Body of pancreas (tissue), 4 donors: ENCODE measurements around the gene MUSTN1. TPM values are rescaled to one million over a fixed set of nuclear protein-coding genes. Genes with fewer than 3 reads are reported as not detected.

Source experiments
- ATAC-seq: fragments of 150-250 bp; one replicate; pipeline ENCODE4 v1.9.1; 2016
- DNase-seq, 4 donors: peaks; one replicate each; pipeline ENCODE4 v3.0.0-alpha.2; 2019
- H3K27ac ChIP-seq, 4 donors: fragments of 200-600 bp; sonication (generic); 1 replicate in 3 of 4; 2 replicates in 1 of 4; pipeline versions ENCODE4 v1.5.1 to v1.6.1; 2016 to 2019; ENCODE audit warnings: mild to moderate bottlenecking in 1 of 4, mixed read lengths in 1 of 4, moderate library complexity in 1 of 4
- H3K27me3 ChIP-seq, 2 donors: fragments of 200-600 bp; sonication (generic); one replicate each; pipeline ENCODE4 v1.6.0; 2016; ENCODE audit warnings: mild to moderate bottlenecking in 1 of 2
- H3K36me3 ChIP-seq, 2 donors: fragments of 200-600 bp; sonication (generic); replicated peaks in 1 of 2; 2 replicates each; pipeline ENCODE4 v1.5.1; 2016; ENCODE audit warnings: low read depth in 2 of 2; ENCODE audit not compliant: insufficient read depth in 1 of 2
- H3K4me1 ChIP-seq: fragments of 200-600 bp; sonication (generic); one replicate; pipeline ENCODE4 v1.6.0; 2016
- H3K4me3 ChIP-seq, 2 donors: fragments of 200-600 bp; sonication (generic); 1 replicate in 1 of 2; 2 replicates in 1 of 2; pipeline ENCODE4 v1.5.1; 2016 to 2019
- H3K9me3 ChIP-seq, 3 donors: fragments of 200-600 bp; sonication (generic); 1 replicate in 2 of 3; 2 replicates in 1 of 3; pipeline ENCODE4 v1.5.1; 2016
- CTCF ChIP-seq, 7 experiments: fragments of 450-650 bp in 4 of 7; fragments of 200-600 bp in 3 of 7; sonication (generic) in 3 of 7; IDR thresholded peaks; one replicate each; pipeline ENCODE4 v1.5.1; 2016 to 2019; ENCODE audit warnings: antibody characterized with exemption in 7 of 7
- POLR2A ChIP-seq, 3 donors: fragments of 450-650 bp; IDR thresholded peaks; one replicate each; pipeline ENCODE4 v1.6.1; 2016; ENCODE audit warnings: antibody characterized with exemption in 3 of 3, mild to moderate bottlenecking in 2 of 3
- WGBS, 2 donors: methylation state at CpG; one replicate each; pipeline ENCODE4 v1.1.5; 2017; 5-methylcytosine and 5-hydroxymethylcytosine counted together
- intact Hi-C: fragments of 100-400 bp; cut with DNase I; formaldehyde crosslinking; loops from one replicate; pipeline ENCODE4 v1.15.1; 2023
- total RNA-seq, 2 donors: library from RNA; depleted of rRNA; stranded (reverse); fragments of >200 nt; gene quantifications; one replicate each; pipeline ENCODE4 v1.1.0, GENCODE V29; 2016

The MUSTN1 gene
- total RNA-seq, 2 donors from 2014 or later, result 3.9 TPM; not detected in 1

- intact Hi-C loops, result no loop called here
- peaks cover 0 to 5% of the 10 kb centered on the region in 2 donors for H3K36me3 ChIP-seq
Observed at GRCh38 chr3:52848617-52849016, 13.8 kb upstream of the MUSTN1 start.

GRCh38 chr3:52847726-52848125 is 12.9 kb upstream of the MUSTN1 start:
- ATAC-seq (no peak), DNase-seq (no peak)
- Histone ChIP-seq H3K9me3 (no peaks in the 10 kb centered on the region), H3K4me1 (peaks cover 12% of the 10 kb centered on the region), H3K27ac (no peak overlapping the region), H3K27me3 (no peaks in the 10 kb centered on the region), H3K36me3 (peaks cover 0 to 5% of the 10 kb centered on the region in 2 donors), H3K4me3 (no peak overlapping the region)
- WGBS, 2 donors, result 86 to 94% methylated on average over 7 of the region's 7 CpGs
- TF ChIP-seq CTCF (IDR thresholded peaks at IDR 0.05), result no peak
- TF ChIP-seq POLR2A (IDR thresholded peaks at IDR 0.05), result no peak
- intact Hi-C loops, result no loop called here

More at GRCh38 chr3:52848617-52849016, 13.8 kb upstream of the MUSTN1 start:
- no peak for TF ChIP-seq POLR2A (IDR thresholded peaks at IDR 0.05)
- no peak for TF ChIP-seq CTCF (IDR thresholded peaks at IDR 0.05)
- WGBS, 2 donors, result 74 to 76% methylated on average over 7 of the region's 7 CpGs
- H3K27ac ChIP-seq, result no peak overlapping the region
- H3K27me3 ChIP-seq, result no peaks in the 10 kb centered on the region
- no peak for ATAC-seq
- H3K4me1 ChIP-seq, result peaks cover 12% of the 10 kb centered on the region
- no peaks in the 10 kb centered on the region for H3K9me3 ChIP-seq
- H3K4me3 ChIP-seq, result no peak overlapping the region
- no peak for DNase-seq

- 91 to 97% methylated on average over 6 of the region's 6 CpGs for WGBS, 2 donors
- Histone ChIP-seq H3K9me3 (no peaks in the 10 kb centered on the region), H3K4me1 (peaks cover 12% of the 10 kb centered on the region), H3K4me3 (no peak overlapping the region), H3K27ac (no peak overlapping the region), H3K36me3 (peaks cover 0 to 5% of the 10 kb centered on the region in 2 donors), H3K27me3 (no peaks in the 10 kb centered on the region)
- DNase-seq, result no peak
- ATAC-seq, result no peak
- TF ChIP-seq CTCF (IDR thresholded peaks at IDR 0.05) (no peak), POLR2A (IDR thresholded peaks at IDR 0.05) (no peak)
- intact Hi-C loops, result no loop called here
Observed at GRCh38 chr3:52847241-52847640, 12.4 kb upstream of the MUSTN1 start.

GRCh38 chr3:52846432-52846965 is 11.7 kb upstream of the MUSTN1 start:
- peaks cover 12% of the 10 kb centered on the region for H3K4me1 ChIP-seq

More at GRCh38 chr3:52846432-52846965, 11.7 kb upstream of the MUSTN1 start:
- TF ChIP-seq POLR2A (IDR thresholded peaks at IDR 0.05) (no peak), CTCF (IDR thresholded peaks at IDR 0.05) (no peak)
- Histone ChIP-seq H3K4me3 (no peak overlapping the region), H3K9me3 (no peaks in the 10 kb centered on the region), H3K36me3 (peaks cover 0 to 4% of the 10 kb centered on the region in 2 donors), H3K27ac (no peak overlapping the region), H3K27me3 (no peaks in the 10 kb centered on the region)
- ATAC-seq, result no peak
- intact Hi-C loops, result no loop called here
- DNase-seq, result no peak
- WGBS, 2 donors, result 73 to 84% methylated on average over 15 of the region's 15 CpGs
